ENCODE results near the gene SBF1.

GRCh38 chr22:50459016-50459415 is 15.8 kb downstream of the SBF1 start:
- TF ChIP-seq CTCF (IDR thresholded peaks at IDR 0.05) (no peak), POLR2A (IDR thresholded peaks at IDR 0.05) (no peak)
